Neural progenitor cell (in vitro differentiated cells): Measurements from ENCODE around the gene RALY. TPM values are rescaled to one million over a fixed set of nuclear protein-coding genes. Genes with fewer than 3 reads are reported as not detected.

Experiments
- DNase-seq: peaks from one replicate; pipeline ENCODE4 v3.0.0-alpha.2; 2016; ENCODE audit warnings: low spot score
- H2AFZ ChIP-seq: fragments of 200-600 bp; sonication (generic); replicated peaks from 2 replicates; pipeline ENCODE4 v1.6.1; 2016; ENCODE audit warnings: antibody characterized with exemption
- H3F3A ChIP-seq: fragments of 200-600 bp; sonication (generic); 2 replicates; pipeline ENCODE4 v1.6.1; 2016; ENCODE audit warnings: antibody characterized with exemption, low read depth
- H3K27ac ChIP-seq: fragments of 200-600 bp; sonication (generic); 2 replicates; pipeline ENCODE4 v1.5.1; 2016; ENCODE audit warnings: mild to moderate bottlenecking
- H3K27me3 ChIP-seq: fragments of 200-600 bp; sonication (generic); 2 replicates; pipeline ENCODE4 v1.6.1; 2016; ENCODE audit warnings: mild to moderate bottlenecking, moderate library complexity
- H3K36me3 ChIP-seq: fragments of 200-600 bp; sonication (generic); 2 replicates; pipeline ENCODE4 v1.5.1; 2016
- H3K4me1 ChIP-seq: fragments of 200-600 bp; sonication (generic); 2 replicates; pipeline ENCODE4 v1.6.1; 2016; ENCODE audit warnings: mixed run types
- H3K4me2 ChIP-seq: fragments of 200-600 bp; sonication (generic); 2 replicates; pipeline ENCODE4 v1.6.1; 2016
- H3K4me3 ChIP-seq: fragments of 200-600 bp; sonication (generic); 2 replicates; pipeline ENCODE4 v1.5.1; 2016
- H3K79me2 ChIP-seq: fragments of 200-600 bp; sonication (generic); 2 replicates; pipeline ENCODE4 v1.6.1; 2016; ENCODE audit warnings: low read depth
- H3K9ac ChIP-seq: fragments of 200-600 bp; sonication (generic); 2 replicates; pipeline ENCODE4 v1.6.1; 2016
- H3K9me3 ChIP-seq: fragments of 200-600 bp; sonication (generic); 2 replicates; pipeline ENCODE4 v1.5.1; 2016; ENCODE audit warnings: low read depth
- H4K20me1 ChIP-seq: fragments of 200-600 bp; sonication (generic); 2 replicates; pipeline ENCODE4 v1.6.1; 2016; ENCODE audit warnings: low read depth
- H3K27ac Mint-ChIP-seq: 3 replicates; pipeline ENCODE4 v1.8.0; 2021; ENCODE audit warnings: mixed read lengths
- H3K27me3 Mint-ChIP-seq: 2 replicates; pipeline ENCODE4 v1.8.0; 2022; ENCODE audit warnings: low read depth, mild to moderate bottlenecking, inconsistent platforms, moderate library complexity, mixed read lengths; ENCODE audit not compliant: insufficient read depth
- H3K36me3 Mint-ChIP-seq: 3 replicates; pipeline ENCODE4 v1.8.0; 2021; ENCODE audit warnings: mixed read lengths
- H3K4me1 Mint-ChIP-seq: 3 replicates; pipeline ENCODE4 v1.8.0; 2021; ENCODE audit warnings: mixed read lengths
- H3K4me3 Mint-ChIP-seq: 3 replicates; pipeline ENCODE4 v1.8.0; 2021; ENCODE audit warnings: mild to moderate bottlenecking, moderate library complexity, mixed read lengths
- H3K9me3 Mint-ChIP-seq: 3 replicates; pipeline ENCODE4 v1.8.0; 2020; ENCODE audit warnings: mixed read lengths
- EZH2 ChIP-seq: fragments of 200-600 bp; sonication (generic); IDR thresholded peaks from 2 replicates; pipeline ENCODE4 v1.6.1; 2017; ENCODE audit warnings: antibody characterized with exemption, mild to moderate bottlenecking, moderate library complexity
- EZH2phosphoT487 ChIP-seq: fragments of 200-600 bp; sonication (generic); IDR thresholded peaks from 2 replicates; pipeline ENCODE4 v1.6.1; 2017; ENCODE audit warnings: antibody characterized with exemption
- total RNA-seq: library from RNA; depleted of rRNA; stranded (reverse); fragments of >200 nt; gene quantifications from 2 replicates; pipeline ENCODE4 v1.2.3, GENCODE V29; 2015; ENCODE audit warnings: low replicate concordance
- TF ChIP-seq, protein P1 (sequence below): fragments of 200-600 bp; sonication (generic); IDR thresholded peaks from 2 replicates; pipeline ENCODE4 v1.5.1; 2017; ENCODE audit warnings: antibody characterized with exemption, mild to moderate bottlenecking

Gene RALY
- total RNA-seq, 1 donor from 2014 or later = 102 TPM

GRCh38 chr20:33954504-33954903 lies 39.2 kb upstream of the RALY start:
- Histone ChIP-seq H4K20me1 (no peaks in the 10 kb centered on the region), H3K4me1 (no peaks in the 10 kb centered on the region), H3K9me3 (no peaks in the 10 kb centered on the region), H3K27me3 (no peaks in the 10 kb centered on the region), H3F3A (no peaks in the 10 kb centered on the region), H2AFZ (no peak overlapping the region), H3K27ac (no peak overlapping the region), H3K4me3 (no peak overlapping the region), H3K79me2 (no peaks in the 10 kb centered on the region), H3K4me2 (no peak overlapping the region), H3K9ac (no peak overlapping the region), H3K36me3 (no peaks in the 10 kb centered on the region)
- Mint-ChIP-seq H3K4me3 (no peak overlapping the region), H3K36me3 (no peaks in the 10 kb centered on the region), H3K27ac (no peak overlapping the region), H3K27me3 (peaks cover 5% of the 10 kb centered on the region), H3K4me1 (no peaks in the 10 kb centered on the region), H3K9me3 (peaks cover 3% of the 10 kb centered on the region)
- TF ChIP-seq EZH2 (no peak), EZH2phosphoT487 (no peak)
- TF ChIP-seq, protein P1, sequence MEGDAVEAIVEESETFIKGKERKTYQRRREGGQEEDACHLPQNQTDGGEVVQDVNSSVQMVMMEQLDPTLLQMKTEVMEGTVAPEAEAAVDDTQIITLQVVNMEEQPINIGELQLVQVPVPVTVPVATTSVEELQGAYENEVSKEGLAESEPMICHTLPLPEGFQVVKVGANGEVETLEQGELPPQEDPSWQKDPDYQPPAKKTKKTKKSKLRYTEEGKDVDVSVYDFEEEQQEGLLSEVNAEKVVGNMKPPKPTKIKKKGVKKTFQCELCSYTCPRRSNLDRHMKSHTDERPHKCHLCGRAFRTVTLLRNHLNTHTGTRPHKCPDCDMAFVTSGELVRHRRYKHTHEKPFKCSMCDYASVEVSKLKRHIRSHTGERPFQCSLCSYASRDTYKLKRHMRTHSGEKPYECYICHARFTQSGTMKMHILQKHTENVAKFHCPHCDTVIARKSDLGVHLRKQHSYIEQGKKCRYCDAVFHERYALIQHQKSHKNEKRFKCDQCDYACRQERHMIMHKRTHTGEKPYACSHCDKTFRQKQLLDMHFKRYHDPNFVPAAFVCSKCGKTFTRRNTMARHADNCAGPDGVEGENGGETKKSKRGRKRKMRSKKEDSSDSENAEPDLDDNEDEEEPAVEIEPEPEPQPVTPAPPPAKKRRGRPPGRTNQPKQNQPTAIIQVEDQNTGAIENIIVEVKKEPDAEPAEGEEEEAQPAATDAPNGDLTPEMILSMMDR = no peak
- no peak for DNase-seq

GRCh38 chr20:33963751-33964150 lies 30.0 kb upstream of the RALY start:
- Histone ChIP-seq H4K20me1 (no peaks in the 10 kb centered on the region), H3K4me2 (no peak overlapping the region), H3K27ac (no peak overlapping the region), H3K4me1 (no peaks in the 10 kb centered on the region), H3K9ac (no peak overlapping the region), H3K36me3 (no peaks in the 10 kb centered on the region), H3K9me3 (no peaks in the 10 kb centered on the region), H3K4me3 (no peak overlapping the region), H3F3A (no peaks in the 10 kb centered on the region), H3K79me2 (no peaks in the 10 kb centered on the region), H2AFZ (no peak overlapping the region), H3K27me3 (no peaks in the 10 kb centered on the region)
- H3K9me3 Mint-ChIP-seq = peaks cover 6% of the 10 kb centered on the region
- H3K36me3 Mint-ChIP-seq = no peaks in the 10 kb centered on the region
- TF ChIP-seq EZH2 (no peak), EZH2phosphoT487 (no peak)
- TF ChIP-seq, protein P1 = no peak
- H3K27me3 Mint-ChIP-seq = no peaks in the 10 kb centered on the region
- no peak for DNase-seq
- no peak overlapping the region for H3K4me3 Mint-ChIP-seq
- no peaks in the 10 kb centered on the region for H3K4me1 Mint-ChIP-seq
- H3K27ac Mint-ChIP-seq = no peak overlapping the region

DNA sequence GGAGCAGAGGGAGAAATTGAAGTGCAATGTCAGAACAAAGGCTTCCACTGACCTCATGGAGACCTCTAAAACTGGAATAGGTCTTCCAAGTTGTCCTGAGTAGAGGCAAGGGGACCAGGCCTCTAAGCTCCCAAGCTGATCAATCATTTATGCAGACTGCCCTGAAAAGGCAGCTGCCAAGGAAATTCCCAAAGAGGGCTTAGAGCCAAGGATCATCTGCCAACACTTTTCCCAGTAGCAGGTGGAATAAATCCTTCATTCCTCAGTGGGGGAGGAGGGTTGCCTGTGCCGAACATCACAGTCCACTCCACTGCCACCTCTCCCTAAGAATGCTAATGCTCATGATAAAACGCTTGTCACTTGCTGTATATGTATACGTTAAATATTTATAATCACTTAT lies 29.3 kb upstream of the RALY start:
- Histone ChIP-seq H2AFZ (no peak overlapping the region), H3K9ac (no peak overlapping the region), H3K4me2 (no peak overlapping the region), H3K4me1 (no peaks in the 10 kb centered on the region), H4K20me1 (no peaks in the 10 kb centered on the region), H3K27ac (no peak overlapping the region), H3K79me2 (no peaks in the 10 kb centered on the region), H3K36me3 (no peaks in the 10 kb centered on the region), H3K4me3 (no peak overlapping the region), H3K27me3 (no peaks in the 10 kb centered on the region), H3F3A (no peaks in the 10 kb centered on the region), H3K9me3 (no peaks in the 10 kb centered on the region)
- no peaks in the 10 kb centered on the region for H3K4me1 Mint-ChIP-seq
- H3K36me3 Mint-ChIP-seq = no peaks in the 10 kb centered on the region
- DNase-seq = no peak
- peaks cover 7% of the 10 kb centered on the region for H3K9me3 Mint-ChIP-seq
- H3K27ac Mint-ChIP-seq = no peak overlapping the region
- TF ChIP-seq, protein P1 = no peak
- TF ChIP-seq EZH2 (no peak), EZH2phosphoT487 (no peak)
- no peak overlapping the region for H3K4me3 Mint-ChIP-seq
- no peaks in the 10 kb centered on the region for H3K27me3 Mint-ChIP-seq
